Measurements from ENCODE around the gene RETREG2. TPM values are rescaled to one million over a fixed set of nuclear protein-coding genes. Genes with fewer than 3 reads are reported as not detected.

The RETREG2 gene
- total RNA-seq, 1 experiment from 2014 or later: 46.7 TPM

GRCh38 chr2:219165058-219165911, 12.8 kb upstream of the RETREG2 start:
- Histone ChIP-seq H3K23ac (ENCODE audit: insufficient read length, low read depth, low read length) (no peak overlapping the region), H3K9ac (ENCODE audit: extremely low read depth, insufficient read length, low read length) (no peak overlapping the region), H3K79me1 (ENCODE audit: insufficient read depth, low read depth, low read length, poor library complexity, severe bottlenecking) (no peaks in the 10 kb centered on the region), H4K5ac (ENCODE audit: insufficient read length, low read depth, low read length) (no peak overlapping the region), H4K8ac (replicated peaks; ENCODE audit: insufficient read length, low read depth, low read length) (no peak overlapping the region), H3K14ac (ENCODE audit: insufficient read depth, low read length) (no peak overlapping the region), H3K56ac (ENCODE audit: insufficient read length, low read depth, low read length) (no peak overlapping the region), H4K20me1 (ENCODE audit: control insufficient read depth, insufficient read depth, insufficient read length) (no peaks in the 10 kb centered on the region), H2BK15ac (ENCODE audit: low read depth, low read length) (no peak overlapping the region), H3K27ac (ENCODE audit: insufficient read length, low read depth, low read length) (no peak overlapping the region), H3K18ac (ENCODE audit: insufficient read length, low read depth, low read length) (no peak overlapping the region), H2BK12ac (ENCODE audit: insufficient read length, low read depth, low read length) (no peak overlapping the region), H3K23me2 (ENCODE audit: insufficient read length, low read depth, low read length, poor library complexity, severe bottlenecking) (no peaks in the 10 kb centered on the region), H2AFZ (ENCODE audit: low read length) (no peak overlapping the region), H3K4ac (ENCODE audit: low read depth, low read length) (no peak overlapping the region), H2AK5ac (ENCODE audit: insufficient read length, low read length) (no peak overlapping the region), H2BK5ac (ENCODE audit: insufficient read length, low read length) (no peak overlapping the region), H3T11ph (ENCODE audit: low read length) (no peak overlapping the region), H2BK20ac (ENCODE audit: low read depth, low read length, poor library complexity, severe bottlenecking) (no peak overlapping the region), H2BK120ac (ENCODE audit: low read depth, low read length, poor library complexity, severe bottlenecking) (no peak overlapping the region), H3K4me2 (ENCODE audit: insufficient read depth, insufficient read length, low read length) (no peak overlapping the region), H3K9me3 (ENCODE audit: control insufficient read depth, low read depth, low read length) (no peaks in the 10 kb centered on the region), H4K91ac (ENCODE audit: insufficient read length, low read depth, low read length) (no peak overlapping the region), H3K79me2 (ENCODE audit: insufficient read depth, low read length) (no peaks in the 10 kb centered on the region), H3K4me1 (ENCODE audit: insufficient read depth, low read length) (no peaks in the 10 kb centered on the region), H3K27me3 (ENCODE audit: insufficient read depth, low read length) (no peaks in the 10 kb centered on the region; the same call in 1 of the 2 replicates)
- Mint-ChIP-seq H3K4me3 (no peak overlapping the region), H3K27me3 (ENCODE audit: low read depth) (peaks cover 18% of the 10 kb centered on the region), H3K36me3 (ENCODE audit: insufficient read depth in 1 of 3, low read depth in 3 of 3) (no peaks in the 10 kb centered on the region), H3K9me3 (no peaks in the 10 kb centered on the region), H3K4me1 (peaks cover 6 to 7% of the 10 kb centered on the region in 2 experiments), H3K27ac (no peak overlapping the region)
- no peak for DNase-seq
- TF ChIP-seq CTCF (conservative IDR thresholded peaks at IDR 0.05): no peak
- no CpG with 5 or more reads among the region's 10 CpGs for WGBS (ENCODE audit: extremely low coverage, insufficient read length, low lambda C conversion rate)
